HEK293 (cell line): ENCODE data around the gene EPB41L2.

ENCODE experiments used
- CTCF ChIP-seq: fragments of 450-650 bp; formaldehyde crosslinking; IDR thresholded peaks from 2 replicates; pipeline ENCODE4 v1.5.1; 2016; ENCODE audit warnings: missing biosample characterization, missing genetic modification characterization
- REST ChIP-seq: fragments of 450-650 bp; formaldehyde crosslinking; IDR thresholded peaks from 2 replicates; pipeline ENCODE4 v1.5.1; 2016; ENCODE audit warnings: missing biosample characterization, missing genetic modification characterization
- SP2 ChIP-seq: fragments of 450-650 bp; formaldehyde crosslinking; IDR thresholded peaks from 2 replicates; pipeline ENCODE4 v1.5.1; 2016; ENCODE audit warnings: missing biosample characterization, missing genetic modification characterization
- ZNF114 ChIP-seq: fragments of 450-650 bp; formaldehyde crosslinking; IDR thresholded peaks from 2 replicates; pipeline ENCODE4 v1.5.0; 2017; ENCODE audit warnings: missing biosample characterization, missing genetic modification characterization
- ZXDB ChIP-seq: fragments of 450-650 bp; formaldehyde crosslinking; IDR thresholded peaks from 2 replicates; pipeline ENCODE4 v1.5.1; 2016; ENCODE audit warnings: missing biosample characterization, missing genetic modification characterization
- TF ChIP-seq, protein P1 (sequence below): fragments of 450-650 bp; formaldehyde crosslinking; IDR thresholded peaks from 2 replicates; pipeline ENCODE4 v1.5.1; 2016; ENCODE audit warnings: missing biosample characterization, missing genetic modification characterization
- TF ChIP-seq, protein P2 (sequence below): fragments of 450-650 bp; IDR thresholded peaks from 2 replicates; pipeline ENCODE4 v1.5.1; 2018; ENCODE audit warnings: missing biosample characterization, missing genetic modification characterization

GRCh38 chr6:130997061-130997753, 65.8 kb downstream of the EPB41L2 start:
- no peak for TF ChIP-seq CTCF (tag by site-specific recombination)
- TF ChIP-seq SP2 (tag by site-specific recombination): no peak
- TF ChIP-seq ZNF114 (tag by site-specific recombination): no peak
- TF ChIP-seq REST (tag by site-specific recombination): no peak
- TF ChIP-seq, protein P1, sequence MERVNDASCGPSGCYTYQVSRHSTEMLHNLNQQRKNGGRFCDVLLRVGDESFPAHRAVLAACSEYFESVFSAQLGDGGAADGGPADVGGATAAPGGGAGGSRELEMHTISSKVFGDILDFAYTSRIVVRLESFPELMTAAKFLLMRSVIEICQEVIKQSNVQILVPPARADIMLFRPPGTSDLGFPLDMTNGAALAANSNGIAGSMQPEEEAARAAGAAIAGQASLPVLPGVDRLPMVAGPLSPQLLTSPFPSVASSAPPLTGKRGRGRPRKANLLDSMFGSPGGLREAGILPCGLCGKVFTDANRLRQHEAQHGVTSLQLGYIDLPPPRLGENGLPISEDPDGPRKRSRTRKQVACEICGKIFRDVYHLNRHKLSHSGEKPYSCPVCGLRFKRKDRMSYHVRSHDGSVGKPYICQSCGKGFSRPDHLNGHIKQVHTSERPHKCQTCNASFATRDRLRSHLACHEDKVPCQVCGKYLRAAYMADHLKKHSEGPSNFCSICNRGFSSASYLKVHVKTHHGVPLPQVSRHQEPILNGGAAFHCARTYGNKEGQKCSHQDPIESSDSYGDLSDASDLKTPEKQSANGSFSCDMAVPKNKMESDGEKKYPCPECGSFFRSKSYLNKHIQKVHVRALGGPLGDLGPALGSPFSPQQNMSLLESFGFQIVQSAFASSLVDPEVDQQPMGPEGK (tag by site-specific recombination): no peak
- TF ChIP-seq ZXDB: 0 out of 2 replicates have a peak, but pooled peaks have one; percentile 24
- TF ChIP-seq, protein P2, sequence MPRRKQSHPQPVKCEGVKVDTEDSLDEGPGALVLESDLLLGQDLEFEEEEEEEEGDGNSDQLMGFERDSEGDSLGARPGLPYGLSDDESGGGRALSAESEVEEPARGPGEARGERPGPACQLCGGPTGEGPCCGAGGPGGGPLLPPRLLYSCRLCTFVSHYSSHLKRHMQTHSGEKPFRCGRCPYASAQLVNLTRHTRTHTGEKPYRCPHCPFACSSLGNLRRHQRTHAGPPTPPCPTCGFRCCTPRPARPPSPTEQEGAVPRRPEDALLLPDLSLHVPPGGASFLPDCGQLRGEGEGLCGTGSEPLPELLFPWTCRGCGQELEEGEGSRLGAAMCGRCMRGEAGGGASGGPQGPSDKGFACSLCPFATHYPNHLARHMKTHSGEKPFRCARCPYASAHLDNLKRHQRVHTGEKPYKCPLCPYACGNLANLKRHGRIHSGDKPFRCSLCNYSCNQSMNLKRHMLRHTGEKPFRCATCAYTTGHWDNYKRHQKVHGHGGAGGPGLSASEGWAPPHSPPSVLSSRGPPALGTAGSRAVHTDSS (tag by site-specific recombination): no peak
